Fibroblast of upper back skin (primary cell): ENCODE data around the gene ABCG4.
"Not testable (repeated sequence)": the region's sequence is repeated elsewhere in the genome, so short reads cannot be mapped to it uniquely, and the experiment has no call there.

Experiments
- DNase-seq: peaks from one replicate; pipeline ENCODE4 v3.0.0-alpha.2; 2013

Gene ABCG4

GRCh38 chr11:119149018-119149785, at the start of gene ABCG4:
ABCG4 (plus strand) TSS chr11:119149052; CDS start chr11:119149966, 914 bp downstream.
- DNase-seq = no peak

DNA sequence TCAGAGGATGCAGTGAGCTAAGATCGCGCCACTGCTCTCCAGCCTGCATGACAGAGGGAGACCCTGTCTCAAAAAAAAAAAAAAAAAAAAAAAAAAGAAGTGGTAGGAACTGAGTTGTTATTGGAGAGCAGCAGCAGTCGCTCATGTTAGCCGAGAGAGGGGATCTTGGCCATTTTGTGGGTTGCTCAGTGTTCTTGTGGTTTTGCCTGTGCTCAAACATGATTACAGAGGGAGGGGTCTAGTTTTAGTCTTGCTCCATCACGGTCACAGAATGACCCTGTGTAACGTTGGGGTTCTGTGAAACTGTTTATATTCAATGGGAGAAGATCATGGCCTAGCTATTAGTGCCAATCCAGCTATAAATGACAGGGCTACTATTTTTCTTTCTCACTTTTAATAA, 49.1 kb upstream of the ABCG4 start:
- DNase-seq = no peak

DNA sequence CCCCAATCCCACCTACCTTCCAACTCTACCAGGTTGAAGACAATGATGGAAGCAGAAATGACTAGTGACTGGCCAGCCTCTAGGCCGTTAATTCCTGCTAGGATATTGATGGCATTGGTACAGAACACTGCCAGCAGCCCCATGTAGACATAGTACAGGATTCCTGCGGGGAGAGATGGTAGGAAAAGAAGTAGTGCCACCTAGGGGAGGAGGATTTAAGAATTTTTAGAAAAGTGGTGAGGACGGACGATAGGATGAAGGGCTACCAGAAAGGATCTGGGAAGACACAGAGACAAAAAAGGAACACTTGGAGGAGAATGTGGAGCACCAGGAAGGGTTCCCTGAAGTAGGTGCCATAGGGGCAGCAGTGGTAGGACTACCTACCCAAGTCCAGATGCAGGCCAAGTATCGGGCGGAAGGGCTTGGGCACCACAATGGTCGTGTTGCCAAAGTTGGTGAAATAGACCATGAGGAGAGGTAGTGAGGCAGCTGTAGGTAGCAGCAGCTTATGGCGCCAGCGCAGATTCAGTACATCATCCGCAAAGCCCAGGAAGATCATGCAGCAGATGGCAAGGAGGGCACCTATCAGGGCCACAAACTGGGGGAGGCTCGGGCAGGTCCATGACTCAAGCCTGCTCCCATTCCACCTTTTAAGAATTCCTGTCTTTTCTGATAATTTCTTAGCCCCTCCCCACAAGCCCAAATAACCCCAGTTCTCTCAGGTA, 48.4 kb upstream of the ABCG4 start:
- DNase-seq = peak; percentile 52

DNA sequence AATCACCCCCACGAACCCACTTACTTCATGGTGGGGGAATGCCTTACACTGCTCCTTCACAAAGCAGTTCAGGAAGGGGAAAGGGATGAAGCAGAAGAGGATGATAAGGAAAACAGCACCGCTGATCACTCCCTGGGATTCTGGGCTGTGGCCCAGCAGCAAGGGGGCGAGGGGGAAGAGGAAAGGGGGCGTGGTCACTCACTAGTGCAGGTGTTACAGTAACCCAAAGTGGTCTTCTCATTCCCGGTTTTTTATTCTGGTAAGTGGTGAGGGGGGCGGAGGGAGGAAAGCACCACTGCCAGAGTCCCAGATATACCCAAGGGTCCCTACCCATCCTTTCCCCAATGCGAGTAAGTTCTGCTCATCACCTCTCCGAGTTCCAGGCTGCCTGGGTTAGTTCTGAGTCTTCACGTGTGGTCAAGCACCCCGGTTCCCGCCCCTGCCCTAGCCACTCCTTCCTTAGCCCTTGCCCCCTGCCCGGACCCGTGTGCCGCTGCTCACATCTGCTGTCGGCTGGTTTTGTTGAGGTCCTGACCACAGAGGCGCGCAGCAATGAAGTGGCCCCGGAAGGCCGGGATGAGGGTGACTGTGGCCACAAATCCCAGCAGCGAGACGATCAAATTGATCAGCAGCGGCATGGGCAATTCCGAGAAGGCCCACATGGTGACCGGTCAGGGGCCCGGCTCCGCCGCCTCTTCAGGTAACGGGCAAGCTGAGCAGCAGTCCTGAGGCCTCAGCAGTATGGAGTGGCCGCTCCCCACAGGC, 47.7 kb upstream of the ABCG4 start:
- DNase-seq = no peak

DNA sequence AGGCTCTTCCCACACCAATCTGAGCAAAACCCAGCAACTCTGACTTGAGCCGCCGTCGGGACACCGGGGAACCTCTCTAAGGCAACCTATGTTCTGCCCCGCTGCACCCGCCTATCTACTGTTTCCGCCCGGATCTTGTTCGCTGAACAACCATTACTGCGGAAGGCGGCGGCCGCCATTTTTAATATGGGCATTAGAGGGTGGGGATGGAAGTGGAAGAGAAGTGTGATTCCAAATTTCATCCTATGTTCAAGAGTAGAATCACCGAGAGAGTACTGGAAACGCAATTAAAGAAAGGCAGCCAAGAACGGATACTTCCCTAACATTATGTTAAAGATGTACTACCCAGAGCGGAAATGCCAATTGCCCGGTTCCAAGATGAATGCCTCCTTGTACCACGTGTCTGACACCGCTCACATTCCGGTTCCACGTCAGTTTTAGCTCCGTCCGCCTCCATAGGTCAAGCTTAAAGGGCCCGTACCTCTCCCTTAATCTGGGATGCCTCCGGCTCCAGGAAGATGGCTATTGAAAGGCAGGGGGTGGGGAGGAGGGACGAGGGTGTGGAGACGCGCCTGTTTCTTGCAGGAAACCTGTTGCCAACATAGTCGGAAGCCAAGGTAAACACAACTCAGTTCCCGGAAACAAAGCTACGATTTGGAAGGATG, 47.0 kb upstream of the ABCG4 start, which contains the start of gene DPAGT1:
Gene DPAGT1, minus strand, starts transcription at position 95 of the 665 bp plus-strand sequence. CDS start 198 bp downstream, outside the sequence.
- peak; percentile 98 for DNase-seq

- DNase-seq = not testable (repeated sequence)
Observed at GRCh38 chr11:119103161-119103664, 45.6 kb upstream of the ABCG4 start.

GRCh38 chr11:119103793-119104192, 45.1 kb upstream of the ABCG4 start:
- no peak for DNase-seq

DNA sequence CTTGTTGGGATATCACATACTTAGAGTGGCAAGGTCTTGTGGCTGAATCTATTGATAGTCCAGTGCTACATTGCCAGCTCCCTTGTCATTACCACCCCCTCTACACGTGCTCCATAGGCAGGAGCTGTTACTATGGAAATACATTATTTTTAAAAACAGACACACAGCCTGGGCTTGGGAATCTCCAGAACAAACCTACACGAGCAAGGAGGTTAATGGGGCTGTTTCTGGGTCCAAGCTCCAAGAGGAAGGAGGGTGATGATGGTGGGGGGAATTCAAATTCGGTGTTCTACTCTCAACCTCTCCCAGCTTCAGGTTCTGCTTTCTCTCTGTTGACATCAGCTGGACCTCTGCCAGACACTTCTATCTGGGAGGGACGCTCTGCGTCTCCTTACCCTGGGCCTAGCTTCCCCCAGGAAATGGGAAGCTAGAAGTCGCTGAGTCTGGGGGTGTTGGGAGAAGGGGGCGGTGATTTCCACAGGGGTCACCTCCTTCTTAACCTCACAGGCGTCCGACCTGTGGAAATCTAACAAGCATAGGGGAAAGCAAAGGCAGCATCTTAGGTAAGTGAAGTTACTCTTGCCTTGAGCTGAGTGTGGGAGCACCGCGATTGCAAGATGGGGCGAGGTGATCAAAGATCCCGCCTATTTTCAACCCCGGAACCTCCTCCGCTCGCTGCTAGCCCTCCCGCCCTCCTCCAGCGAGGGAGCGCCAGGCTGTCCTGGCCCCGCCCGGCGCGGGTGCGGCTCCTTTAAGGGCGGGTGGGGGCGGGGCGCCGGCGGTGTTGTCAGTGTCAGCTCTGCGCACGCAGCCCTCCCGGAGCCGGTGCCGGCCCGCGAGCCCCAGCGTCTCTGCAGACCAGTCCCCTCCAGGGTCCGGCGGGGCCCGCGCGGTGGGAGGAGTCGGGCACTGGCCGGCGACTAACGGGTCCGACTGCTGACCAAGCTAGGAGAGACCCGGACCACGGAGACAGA, 42.0 kb upstream of the ABCG4 start, which contains the start of gene C2CD2L:
Gene C2CD2L, plus strand, starts transcription at position 781 of the 974 bp plus-strand sequence. CDS start 398 bp downstream, outside the sequence.
- peak; percentile 90 for DNase-seq

- no peak for DNase-seq
Observed at GRCh38 chr11:119107538-119108145, 41.2 kb upstream of the ABCG4 start.

- no peak for DNase-seq
Observed at GRCh38 chr11:119108146-119108856, 40.6 kb upstream of the ABCG4 start.

DNA sequence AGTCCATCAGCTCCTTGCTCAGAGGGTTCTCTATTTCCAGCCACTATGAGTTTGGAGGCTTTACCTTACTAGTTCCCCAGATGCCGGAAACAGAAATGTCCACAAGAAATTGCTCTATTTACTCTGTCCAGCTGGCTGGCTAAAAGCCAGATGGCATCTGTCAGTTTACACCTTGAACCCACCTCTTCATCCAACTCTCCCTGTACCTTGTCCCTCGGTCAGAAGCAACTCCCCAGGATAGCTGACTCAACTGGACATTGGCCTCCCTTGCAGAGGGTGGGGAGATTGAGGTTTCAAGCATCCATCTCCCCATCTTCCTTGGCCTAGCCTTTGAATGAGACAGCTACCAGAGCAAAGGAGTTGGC, 40.0 kb upstream of the ABCG4 start:
- DNase-seq = no peak

DNA sequence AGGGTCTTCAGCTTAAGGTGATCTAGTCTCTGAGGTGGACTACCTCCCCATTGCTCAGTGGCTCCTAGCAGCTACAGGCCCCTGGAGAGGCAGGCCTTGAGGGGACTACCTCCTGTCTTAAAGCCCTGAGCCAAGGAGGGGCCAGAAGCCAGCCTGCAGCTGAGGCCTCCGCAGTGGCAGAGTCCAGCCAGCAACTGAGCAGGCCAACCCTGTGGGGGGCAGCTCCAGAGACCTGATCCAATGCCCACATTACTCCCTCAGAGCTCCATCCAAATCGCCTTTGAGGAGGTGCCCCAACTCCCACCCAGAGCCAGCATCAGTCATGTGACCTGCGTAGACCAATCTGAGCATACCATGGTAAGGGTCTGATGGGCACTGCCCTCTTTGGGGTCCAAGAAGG, 39.0 kb upstream of the ABCG4 start:
- no peak for DNase-seq

DNA sequence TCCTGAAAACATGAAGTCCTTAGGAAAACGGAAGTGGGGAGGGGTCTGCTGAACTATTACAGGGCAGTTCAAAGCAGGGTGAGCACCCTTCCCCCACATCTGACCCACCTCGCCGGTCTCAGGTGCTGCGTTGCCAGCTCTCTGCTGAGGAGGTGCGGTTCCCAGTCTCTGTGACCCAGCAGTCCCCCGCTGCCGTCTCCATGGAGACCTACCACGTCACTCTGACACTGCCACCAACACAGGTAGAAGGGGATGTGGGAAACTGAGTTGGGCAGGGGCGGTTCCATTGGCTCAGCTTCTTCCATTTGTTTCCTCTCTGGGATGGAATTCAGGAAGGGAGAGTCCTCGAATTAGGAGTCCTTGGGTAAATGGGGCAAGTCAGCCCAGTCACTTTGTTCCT, 38.4 kb upstream of the ABCG4 start:
- no peak for DNase-seq

GRCh38 chr11:119111361-119111925, 37.4 kb upstream of the ABCG4 start:
- DNase-seq = no peak

DNA sequence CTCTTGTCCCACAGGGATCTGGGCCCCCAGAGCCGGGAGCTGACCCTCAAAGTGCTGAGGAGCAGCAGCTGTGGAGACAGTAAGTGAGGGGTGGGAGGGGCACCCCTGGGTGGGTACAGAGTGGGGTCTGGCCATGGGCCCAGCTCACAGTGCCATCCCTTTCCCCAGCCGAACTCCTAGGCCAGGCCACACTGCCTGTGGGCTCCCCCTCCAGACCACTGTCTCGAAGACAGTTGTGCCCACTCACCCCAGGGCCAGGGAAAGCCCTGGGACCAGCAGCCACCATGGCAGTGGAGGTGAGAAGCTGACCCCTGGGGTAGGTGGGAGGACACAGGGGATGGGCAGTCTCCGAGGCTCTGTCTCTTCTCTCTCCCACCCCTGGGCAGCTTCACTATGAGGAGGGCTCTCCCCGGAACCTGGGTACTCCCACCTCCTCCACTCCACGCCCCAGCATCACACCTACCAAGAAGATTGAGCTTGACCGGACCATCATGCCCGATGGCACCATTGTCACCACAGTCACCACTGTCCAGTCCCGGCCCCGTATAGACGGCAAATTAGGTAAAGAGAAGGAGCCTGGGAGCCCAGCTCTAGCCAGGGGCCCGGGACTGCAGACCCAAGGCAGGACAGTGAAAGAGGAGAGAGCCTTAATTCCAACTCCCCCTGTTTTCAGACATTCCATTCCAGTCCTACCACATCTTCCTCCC, 36.4 kb upstream of the ABCG4 start:
- DNase-seq = no peak

DNA sequence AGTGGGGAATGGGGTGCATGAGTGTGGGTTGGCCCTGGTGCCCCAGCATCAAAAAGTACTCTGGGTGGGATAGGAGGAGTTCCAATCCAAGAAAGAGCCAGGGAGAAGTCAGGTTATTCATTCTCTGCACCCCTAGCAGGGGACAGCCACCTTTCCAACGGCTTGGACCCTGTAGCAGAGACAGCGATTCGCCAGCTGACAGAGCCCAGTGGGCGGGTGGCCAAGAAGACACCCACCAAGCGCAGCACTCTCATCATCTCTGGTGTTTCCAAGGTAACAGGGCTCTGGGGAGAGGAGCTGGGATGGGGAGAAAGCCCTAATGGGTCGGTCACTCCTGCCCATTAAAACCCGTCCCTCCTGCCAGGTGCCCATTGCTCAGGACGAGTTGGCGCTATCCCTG, 35.1 kb upstream of the ABCG4 start:
- no peak for DNase-seq

DNA sequence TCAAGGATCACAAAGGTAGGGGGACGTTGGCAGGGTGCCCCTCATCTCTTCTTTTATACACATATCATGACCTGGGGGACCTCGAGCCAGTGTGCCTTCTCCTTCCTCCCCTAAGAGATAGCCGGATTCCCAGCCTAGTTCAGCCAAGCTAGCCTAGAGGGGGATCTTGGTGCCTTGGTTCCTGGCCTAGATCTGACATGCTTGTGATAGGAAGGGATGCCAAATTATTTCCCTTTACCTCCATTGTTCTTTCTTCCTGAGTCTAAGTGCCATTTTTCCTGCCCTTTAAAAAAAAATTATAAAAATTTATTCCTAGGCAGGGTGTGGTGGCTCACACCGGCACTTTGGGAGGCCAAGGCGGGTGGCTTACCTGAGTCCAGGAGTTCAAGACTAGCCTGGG, 34.5 kb upstream of the ABCG4 start:
- DNase-seq = no peak

GRCh38 chr11:119115484-119116234, 33.2 kb upstream of the ABCG4 start:
- no peak for DNase-seq

- DNase-seq = no peak
Observed at GRCh38 chr11:119116235-119116594, 32.6 kb upstream of the ABCG4 start.
